ENCODE results near the gene MUC6.

MUC6 gene

GRCh38 chr11:1072116-1072820 is 35.8 kb upstream of the MUC6 start:
- 83 to 85% methylated on average over 18 of the region's 18 CpGs for WGBS, 2 experiments
- no peaks in the 10 kb centered on the region for H3K36me3 ChIP-seq (ENCODE audit: control insufficient read depth, insufficient read depth, low read length)

GRCh38 chr11:1071571-1072115 is 35.1 kb upstream of the MUC6 start:
- no peak overlapping the region for H3K4me3 ChIP-seq (ENCODE audit: insufficient read depth, low read depth, low read length)
- no peaks in the 10 kb centered on the region for H3K36me3 ChIP-seq (ENCODE audit: control insufficient read depth, insufficient read depth, low read length)
- no peaks in the 10 kb centered on the region for H3K9me3 ChIP-seq (ENCODE audit: control insufficient read depth, low read length)
- peaks cover 22% of the 10 kb centered on the region for H3K4me1 ChIP-seq (ENCODE audit: control insufficient read depth, insufficient read depth, low read length)
- no peak overlapping the region for H3K27ac ChIP-seq (ENCODE audit: insufficient read depth, low read depth, low read length, poor library complexity, severe bottlenecking)
- no peaks in the 10 kb centered on the region for H3K27me3 ChIP-seq (ENCODE audit: control insufficient read depth, insufficient read depth, low read length, poor library complexity, severe bottlenecking)
- 89 to 90% methylated on average over 21 of the region's 21 CpGs for WGBS, 2 experiments

More at GRCh38 chr11:1072116-1072820, 35.8 kb upstream of the MUC6 start:
- Histone ChIP-seq H3K9me3 (ENCODE audit: control insufficient read depth, low read length) (no peaks in the 10 kb centered on the region), H3K4me1 (ENCODE audit: control insufficient read depth, insufficient read depth, low read length) (peaks cover 22% of the 10 kb centered on the region), H3K4me3 (ENCODE audit: insufficient read depth, low read depth, low read length) (no peak overlapping the region), H3K27ac (ENCODE audit: insufficient read depth, low read depth, low read length, poor library complexity, severe bottlenecking) (no peak overlapping the region), H3K27me3 (ENCODE audit: control insufficient read depth, insufficient read depth, low read length, poor library complexity, severe bottlenecking) (no peaks in the 10 kb centered on the region)

DNA sequence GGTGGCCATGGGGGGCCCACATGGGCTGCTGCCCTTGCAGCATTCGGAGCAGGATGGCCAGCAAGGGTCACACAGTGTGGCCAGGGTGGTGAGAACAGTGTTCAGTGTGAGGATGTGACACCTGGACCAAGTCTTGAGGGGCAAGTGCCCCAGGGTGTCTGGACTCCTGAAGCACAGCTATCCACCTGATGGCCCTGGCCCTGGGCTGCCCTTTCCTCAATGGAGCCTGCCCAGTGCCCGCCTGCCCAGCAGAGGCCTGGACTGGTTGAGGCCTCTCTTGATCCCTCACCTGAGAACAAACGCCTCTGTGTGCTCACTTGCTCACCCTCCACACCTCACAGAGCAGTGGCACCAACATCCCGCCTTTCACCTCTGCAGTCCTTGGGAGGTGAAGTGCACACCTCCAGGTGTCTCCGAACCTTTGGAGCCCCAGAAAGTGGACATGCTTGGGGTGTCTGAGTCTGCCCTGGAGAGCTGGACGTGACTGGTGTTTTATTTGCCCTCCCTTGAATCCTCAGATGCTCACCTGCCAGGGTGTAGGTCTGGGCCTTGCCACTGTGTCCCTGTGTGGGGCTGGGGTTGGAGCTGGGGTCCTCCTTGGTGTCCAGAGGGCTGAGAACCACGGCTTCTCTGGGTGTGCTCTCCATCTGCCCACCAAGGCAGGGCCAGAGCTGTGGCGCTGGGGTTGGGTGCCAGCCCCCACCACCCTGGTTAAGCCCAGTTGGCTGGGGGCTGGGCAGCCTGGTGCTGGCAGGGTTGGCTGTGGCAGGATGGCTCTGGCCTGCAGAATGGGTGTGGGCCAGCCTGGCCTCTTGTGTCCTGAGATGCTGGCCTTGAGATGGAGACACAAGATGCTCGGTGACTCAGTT is 34.3 kb upstream of the MUC6 start:
- no peaks in the 10 kb centered on the region for H3K9me3 ChIP-seq (ENCODE audit: control insufficient read depth, low read length)
- 89 to 91% methylated on average over 9 of the region's 9 CpGs for WGBS, 2 experiments

DNA sequence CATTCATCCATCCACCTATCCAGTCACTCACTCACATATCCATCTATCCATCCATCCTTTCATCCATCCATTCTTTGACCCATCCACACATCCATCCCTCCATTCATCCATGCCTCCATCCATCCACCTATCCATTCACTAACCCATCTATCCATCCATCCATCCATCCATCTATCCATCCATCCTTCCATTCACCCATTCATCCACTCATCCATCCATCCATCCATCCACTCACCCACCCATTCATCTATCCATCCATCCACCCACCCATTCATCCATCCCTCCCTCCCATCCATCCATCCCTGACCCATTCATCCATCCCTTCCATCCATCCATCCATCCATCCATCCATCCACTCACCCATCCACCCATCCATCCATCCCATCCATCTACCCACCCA is 33.2 kb upstream of the MUC6 start:
- Histone ChIP-seq H3K27me3 (ENCODE audit: control insufficient read depth, insufficient read depth, low read length, poor library complexity, severe bottlenecking) (no peaks in the 10 kb centered on the region), H3K4me3 (ENCODE audit: insufficient read depth, low read depth, low read length) (no peak overlapping the region), H3K27ac (ENCODE audit: insufficient read depth, low read depth, low read length, poor library complexity, severe bottlenecking) (no peak overlapping the region), H3K4me1 (ENCODE audit: control insufficient read depth, insufficient read depth, low read length) (peaks cover 22% of the 10 kb centered on the region), H3K9me3 (ENCODE audit: control insufficient read depth, low read length) (no peaks in the 10 kb centered on the region), H3K36me3 (ENCODE audit: control insufficient read depth, insufficient read depth, low read length) (no peaks in the 10 kb centered on the region)

More for the DNA sequence above, 34.3 kb upstream of the MUC6 start:
- Histone ChIP-seq H3K4me1 (ENCODE audit: control insufficient read depth, insufficient read depth, low read length) (peaks cover 22% of the 10 kb centered on the region), H3K27me3 (ENCODE audit: control insufficient read depth, insufficient read depth, low read length, poor library complexity, severe bottlenecking) (no peaks in the 10 kb centered on the region), H3K4me3 (ENCODE audit: insufficient read depth, low read depth, low read length) (no peak overlapping the region), H3K36me3 (ENCODE audit: control insufficient read depth, insufficient read depth, low read length) (no peaks in the 10 kb centered on the region), H3K27ac (ENCODE audit: insufficient read depth, low read depth, low read length, poor library complexity, severe bottlenecking) (no peak overlapping the region)

DNA sequence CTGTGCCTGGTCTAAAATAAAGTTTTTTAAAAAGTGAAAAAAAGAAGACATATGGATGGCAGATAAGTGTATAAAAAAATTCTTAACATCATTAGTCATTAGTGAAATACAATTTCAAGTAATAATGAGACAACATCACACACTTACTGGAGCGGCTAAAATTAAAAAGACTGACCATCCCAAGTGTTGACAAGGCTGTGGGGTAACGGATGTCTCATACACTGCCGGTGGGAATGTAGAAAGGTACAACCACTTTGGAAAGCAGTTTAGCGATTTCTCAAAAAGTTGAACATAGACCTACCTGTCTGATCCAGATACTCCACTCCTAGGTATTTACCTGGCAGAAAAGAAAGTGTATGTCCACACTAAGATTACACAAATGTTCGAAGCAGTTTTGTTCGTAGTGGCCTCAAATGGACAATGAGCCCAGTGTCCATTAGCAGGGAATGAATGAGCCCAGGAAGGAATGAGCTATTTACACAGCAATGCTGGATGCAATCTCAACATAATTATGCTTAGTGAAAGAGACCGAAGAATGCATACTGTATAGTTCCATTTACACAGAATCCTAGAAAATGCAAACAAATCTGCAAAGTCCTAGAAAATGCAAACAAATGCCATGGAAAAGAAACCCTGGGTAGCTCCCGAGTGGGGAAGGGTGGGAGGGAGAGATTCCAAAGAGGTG is 31.4 kb upstream of the MUC6 start:
- Histone ChIP-seq H3K36me3 (ENCODE audit: control insufficient read depth, insufficient read depth, low read length) (no peaks in the 10 kb centered on the region), H3K4me1 (ENCODE audit: control insufficient read depth, insufficient read depth, low read length) (peaks cover 6% of the 10 kb centered on the region), H3K9me3 (ENCODE audit: control insufficient read depth, low read length) (no peaks in the 10 kb centered on the region), H3K27ac (ENCODE audit: insufficient read depth, low read depth, low read length, poor library complexity, severe bottlenecking) (no peak overlapping the region), H3K27me3 (ENCODE audit: control insufficient read depth, insufficient read depth, low read length, poor library complexity, severe bottlenecking) (no peaks in the 10 kb centered on the region), H3K4me3 (ENCODE audit: insufficient read depth, low read depth, low read length) (no peak overlapping the region)
- WGBS, 2 experiments, result 90 to 94% methylated on average over 8 of the region's 8 CpGs

GRCh38 chr11:1064167-1064566 is 27.6 kb upstream of the MUC6 start:
- Histone ChIP-seq H3K4me1 (ENCODE audit: control insufficient read depth, insufficient read depth, low read length) (no peaks in the 10 kb centered on the region), H3K4me3 (ENCODE audit: insufficient read depth, low read depth, low read length) (no peak overlapping the region), H3K9me3 (ENCODE audit: control insufficient read depth, low read length) (no peaks in the 10 kb centered on the region), H3K27me3 (ENCODE audit: control insufficient read depth, insufficient read depth, low read length, poor library complexity, severe bottlenecking) (no peaks in the 10 kb centered on the region), H3K27ac (ENCODE audit: insufficient read depth, low read depth, low read length, poor library complexity, severe bottlenecking) (no peak overlapping the region), H3K36me3 (ENCODE audit: control insufficient read depth, insufficient read depth, low read length) (no peaks in the 10 kb centered on the region)
- 90 to 93% methylated on average over 3 of the region's 3 CpGs for WGBS, 2 experiments

- Histone ChIP-seq H3K4me3 (ENCODE audit: insufficient read depth, low read depth, low read length) (no peak overlapping the region), H3K9me3 (ENCODE audit: control insufficient read depth, low read length) (no peaks in the 10 kb centered on the region), H3K36me3 (ENCODE audit: control insufficient read depth, insufficient read depth, low read length) (no peaks in the 10 kb centered on the region), H3K27ac (ENCODE audit: insufficient read depth, low read depth, low read length, poor library complexity, severe bottlenecking) (no peak overlapping the region), H3K27me3 (ENCODE audit: control insufficient read depth, insufficient read depth, low read length, poor library complexity, severe bottlenecking) (no peaks in the 10 kb centered on the region), H3K4me1 (ENCODE audit: control insufficient read depth, insufficient read depth, low read length) (no peaks in the 10 kb centered on the region)
- WGBS, 2 experiments, result 83 to 89% methylated on average over 9 of the region's 9 CpGs
These were observed 25.7 kb upstream of the MUC6 start for GRCh38 chr11:1062075-1062820.

- H3K27me3 ChIP-seq (ENCODE audit: control insufficient read depth, insufficient read depth, low read length, poor library complexity, severe bottlenecking), result no peaks in the 10 kb centered on the region
- no peaks in the 10 kb centered on the region for H3K9me3 ChIP-seq (ENCODE audit: control insufficient read depth, low read length)
- no peaks in the 10 kb centered on the region for H3K4me1 ChIP-seq (ENCODE audit: control insufficient read depth, insufficient read depth, low read length)
- H3K27ac ChIP-seq (ENCODE audit: insufficient read depth, low read depth, low read length, poor library complexity, severe bottlenecking), result no peak overlapping the region
- H3K4me3 ChIP-seq (ENCODE audit: insufficient read depth, low read depth, low read length), result no peak overlapping the region
- H3K36me3 ChIP-seq (ENCODE audit: control insufficient read depth, insufficient read depth, low read length), result no peaks in the 10 kb centered on the region
- WGBS, 2 experiments, result 79 to 81% methylated on average over 17 to 18 of the region's 18 CpGs
These were observed 24.5 kb upstream of the MUC6 start for GRCh38 chr11:1060852-1061616.

- Histone ChIP-seq H3K36me3 (ENCODE audit: control insufficient read depth, insufficient read depth, low read length) (no peaks in the 10 kb centered on the region), H3K9me3 (ENCODE audit: control insufficient read depth, low read length) (no peaks in the 10 kb centered on the region), H3K4me1 (ENCODE audit: control insufficient read depth, insufficient read depth, low read length) (no peaks in the 10 kb centered on the region), H3K27ac (ENCODE audit: insufficient read depth, low read depth, low read length, poor library complexity, severe bottlenecking) (no peak overlapping the region), H3K4me3 (ENCODE audit: insufficient read depth, low read depth, low read length) (no peak overlapping the region), H3K27me3 (ENCODE audit: control insufficient read depth, insufficient read depth, low read length, poor library complexity, severe bottlenecking) (no peaks in the 10 kb centered on the region)
- WGBS, 2 experiments, result 90 to 92% methylated on average over 16 of the region's 16 CpGs
These were observed 23.9 kb upstream of the MUC6 start for GRCh38 chr11:1060410-1060809.

All from ectodermal cell (in vitro differentiated cells).